Fibroblast of gingiva (primary cell): ENCODE results near the gene UBN2.
"Not testable (repeated sequence)": the region's sequence is repeated elsewhere in the genome, so short reads cannot be mapped to it uniquely, and the experiment has no call there.

Source experiments
- DNase-seq: peaks from one replicate; pipeline ENCODE4 v3.0.0-alpha.2; 2011; ENCODE audit warnings: low read depth

UBN2 gene

GRCh38 chr7:139230774-139231512 lies at the start of gene UBN2:
Gene UBN2, plus strand, starts transcription at chr7:139231237. Its CDS starts 248 bp downstream, at chr7:139231485.
- DNase-seq: peak; percentile 96

GRCh38 chr7:139181404-139181803 lies 49.6 kb upstream of the UBN2 start:
- DNase-seq: no peak

GRCh38 chr7:139182363-139182762 lies 48.7 kb upstream of the UBN2 start:
- DNase-seq: no peak

- no peak for DNase-seq
Measured at GRCh38 chr7:139183251-139183650, 47.8 kb upstream of the UBN2 start.

GRCh38 chr7:139183878-139184338 lies 47.1 kb upstream of the UBN2 start:
- DNase-seq: no peak

GRCh38 chr7:139186146-139186545 lies 44.9 kb upstream of the UBN2 start:
- no peak for DNase-seq

- DNase-seq: no peak
Measured at GRCh38 chr7:139189357-139189756, 41.7 kb upstream of the UBN2 start.

- DNase-seq: no peak
Measured at GRCh38 chr7:139192014-139192706, 38.9 kb upstream of the UBN2 start.

- no peak for DNase-seq
Measured at GRCh38 chr7:139200382-139200781, 30.7 kb upstream of the UBN2 start.

- no peak for DNase-seq
Measured at GRCh38 chr7:139203992-139204391, 27.0 kb upstream of the UBN2 start.

GRCh38 chr7:139205843-139206242 lies 25.2 kb upstream of the UBN2 start:
- no peak for DNase-seq

GRCh38 chr7:139212133-139212532 lies 18.9 kb upstream of the UBN2 start:
- DNase-seq: no peak

- DNase-seq: not testable (repeated sequence)
Measured at GRCh38 chr7:139213489-139213888, 17.5 kb upstream of the UBN2 start.

- DNase-seq: no peak
Measured at GRCh38 chr7:139218173-139218572, 12.9 kb upstream of the UBN2 start.

GRCh38 chr7:139224219-139224618 lies 6.8 kb upstream of the UBN2 start:
- DNase-seq: no peak

GRCh38 chr7:139224836-139225235 lies 6.2 kb upstream of the UBN2 start:
- not testable (repeated sequence) for DNase-seq

- DNase-seq: not testable (repeated sequence)
Measured at GRCh38 chr7:139225286-139226157, 5.5 kb upstream of the UBN2 start.

GRCh38 chr7:139226158-139226515 lies 4.9 kb upstream of the UBN2 start:
- DNase-seq: not testable (repeated sequence)

GRCh38 chr7:139226988-139227488 lies 4.0 kb upstream of the UBN2 start:
- DNase-seq: not testable (repeated sequence)

GRCh38 chr7:139230023-139230422 lies 1.0 kb upstream of the UBN2 start:
- no peak for DNase-seq

GRCh38 chr7:139230484-139230773 lies 608 bp upstream of the UBN2 start:
- no peak for DNase-seq
